Lung microvascular endothelial cell (primary cell): ENCODE data around the gene DPP10. TPM values are rescaled to one million over a fixed set of nuclear protein-coding genes. Genes with fewer than 3 reads are reported as not detected.
"Not testable (repeated sequence)": the region's sequence is repeated elsewhere in the genome, so short reads cannot be mapped to it uniquely, and the experiment has no call there.

Source experiments
- DNase-seq, 2 donors: peaks; one replicate each; pipeline versions ENCODE4 v3.0.0 to v3.0.0-alpha.2; 2010; ENCODE audit warnings: low read depth in 2 of 2
- total RNA-seq: library from RNA; depleted of rRNA; stranded (reverse); fragments of >200 nt; gene quantifications from 2 replicates; pipeline ENCODE4 v1.2.1, GENCODE V29; 2014

Gene DPP10
- not detected in 2 replicates for total RNA-seq

DNA sequence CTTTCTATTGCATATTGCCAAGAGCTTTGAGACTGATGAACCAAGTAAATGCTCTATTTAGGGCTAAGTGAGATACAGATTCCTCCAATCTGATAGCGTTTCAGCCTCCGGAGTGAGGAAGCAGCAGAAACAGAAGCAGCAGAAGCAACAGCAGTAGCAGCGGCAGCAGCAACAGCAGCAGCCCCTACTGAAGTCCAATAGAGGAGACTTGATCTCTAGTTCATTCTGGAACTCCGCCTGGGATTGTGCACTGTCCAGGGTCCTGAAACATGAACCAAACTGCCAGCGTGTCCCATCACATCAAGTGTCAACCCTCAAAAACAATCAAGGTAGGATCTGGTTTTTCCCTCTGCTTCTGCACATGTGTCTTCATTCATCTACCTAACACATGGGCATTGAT, at the start of gene DPP10:
DPP10 (plus strand) TSS at position 132 of the 400 bp plus-strand sequence.
- peak; percentile 0 to 9 for DNase-seq

DNA sequence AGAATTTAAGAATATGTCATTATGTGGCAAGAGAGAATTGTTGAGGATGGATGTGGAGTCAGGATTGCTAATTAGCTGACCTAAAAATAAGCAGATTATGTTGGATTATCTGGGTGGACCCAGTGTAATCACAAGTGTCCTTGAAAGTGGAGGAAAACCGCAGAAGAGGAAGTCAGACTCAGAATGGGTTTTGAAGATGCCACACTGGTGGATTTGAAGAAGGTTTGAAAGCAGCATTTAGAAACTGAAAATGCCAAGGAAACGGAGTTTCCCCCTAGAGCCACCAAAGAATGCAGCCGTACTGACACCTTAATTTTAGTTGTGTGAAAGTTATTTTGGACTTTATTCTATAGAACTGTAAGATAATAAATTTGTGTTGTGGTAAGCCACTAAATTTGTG, 41.6 kb upstream of the DPP10 start:
- no peak for DNase-seq

DNA sequence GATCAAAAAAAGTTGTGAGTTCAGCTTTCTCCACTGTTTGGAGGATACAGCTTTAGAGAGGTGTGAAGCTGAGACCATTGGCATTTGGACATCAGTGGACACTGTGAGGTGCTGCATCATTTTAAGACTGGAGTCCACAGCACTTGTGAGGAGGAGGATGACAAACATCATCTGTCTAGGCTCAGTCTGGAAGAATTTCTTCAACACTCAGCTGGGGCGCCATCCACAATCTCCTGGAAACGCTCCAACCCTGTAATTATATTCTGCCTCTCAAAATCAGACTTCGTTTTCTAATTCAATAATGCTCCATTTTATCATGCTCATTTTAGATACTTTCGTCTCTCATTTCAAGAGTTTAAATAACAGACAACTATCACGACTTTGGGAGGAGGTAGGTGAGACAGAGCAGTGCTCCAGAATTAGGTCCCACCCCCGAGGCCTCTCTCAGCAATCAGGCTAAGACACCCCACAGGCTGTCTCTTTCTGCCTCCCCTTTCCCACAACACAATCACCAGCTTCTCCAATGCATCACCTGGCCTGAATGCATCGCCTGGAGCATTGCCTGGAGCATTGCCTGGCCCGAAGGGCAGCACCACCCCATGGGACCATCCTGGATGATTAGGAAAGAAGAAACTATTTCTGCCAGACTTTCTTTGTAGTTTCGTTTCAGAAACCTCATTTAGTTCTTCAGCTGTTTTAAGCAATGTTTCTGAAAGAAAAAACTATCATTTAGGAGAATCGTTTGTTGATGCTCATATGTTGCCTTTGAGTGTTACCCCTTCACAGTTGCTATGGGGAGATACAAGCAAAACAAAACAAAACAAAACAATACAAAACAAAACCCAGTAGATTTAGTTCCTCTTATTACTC, 37.0 kb upstream of the DPP10 start:
- no peak for DNase-seq

DNA sequence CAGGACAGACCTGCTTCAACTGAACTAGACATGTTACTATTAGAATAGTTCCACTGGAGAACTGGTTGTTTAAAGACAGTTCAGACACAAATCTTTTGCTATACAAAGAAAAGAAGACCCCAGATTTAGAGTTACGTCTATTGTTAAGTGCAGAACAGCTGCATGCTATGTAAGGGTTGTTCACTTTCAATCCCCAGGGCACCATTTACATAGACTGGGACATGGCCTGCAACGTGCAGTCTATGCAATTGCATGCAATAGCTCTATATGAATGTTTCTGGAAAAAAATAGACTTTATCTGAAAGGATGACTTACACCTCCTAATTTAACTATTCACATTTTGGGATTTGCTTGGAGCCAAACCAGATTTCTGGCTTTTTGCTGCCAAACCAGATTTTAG, 36.1 kb upstream of the DPP10 start:
- DNase-seq = no peak

DNA sequence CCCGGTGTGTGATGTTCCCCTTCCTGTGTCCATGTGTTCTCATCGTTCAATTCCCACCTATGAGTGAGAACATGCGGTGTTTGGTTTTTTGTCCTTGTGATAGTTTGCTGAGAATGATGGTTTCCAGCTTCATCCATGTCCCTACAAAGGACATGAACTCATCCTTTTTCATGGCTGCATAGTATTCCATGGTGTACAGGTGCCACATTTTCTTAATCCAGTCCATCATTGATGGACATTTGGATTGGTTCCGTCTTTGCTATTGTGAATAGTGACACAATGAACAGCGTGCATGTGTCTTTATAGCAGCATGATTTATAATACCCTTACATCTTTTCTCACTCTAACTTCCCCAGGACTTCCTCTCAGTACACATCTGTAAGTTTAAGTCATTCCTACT, 35.1 kb upstream of the DPP10 start:
- not testable (repeated sequence) for DNase-seq

DNA sequence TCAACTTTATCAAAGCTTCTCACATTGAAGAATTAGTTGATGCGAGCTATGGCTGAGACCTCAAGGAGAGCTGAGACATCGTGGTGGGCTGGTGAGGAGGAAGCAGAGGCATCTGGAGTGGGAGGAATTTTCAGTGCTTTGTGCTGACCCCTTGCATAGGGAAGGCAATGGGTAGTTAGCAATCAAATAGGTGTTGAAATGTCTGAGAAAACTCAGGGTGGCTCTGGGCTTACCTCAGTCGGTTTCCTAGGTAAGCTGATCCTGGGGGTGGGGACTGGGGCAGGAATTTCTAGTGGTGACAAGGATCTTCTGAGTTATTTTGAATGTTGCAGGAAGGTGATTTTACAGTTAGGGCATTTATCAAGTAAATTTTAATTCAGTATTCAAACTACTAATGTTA, 20.7 kb upstream of the DPP10 start:
- DNase-seq = no peak

DNA sequence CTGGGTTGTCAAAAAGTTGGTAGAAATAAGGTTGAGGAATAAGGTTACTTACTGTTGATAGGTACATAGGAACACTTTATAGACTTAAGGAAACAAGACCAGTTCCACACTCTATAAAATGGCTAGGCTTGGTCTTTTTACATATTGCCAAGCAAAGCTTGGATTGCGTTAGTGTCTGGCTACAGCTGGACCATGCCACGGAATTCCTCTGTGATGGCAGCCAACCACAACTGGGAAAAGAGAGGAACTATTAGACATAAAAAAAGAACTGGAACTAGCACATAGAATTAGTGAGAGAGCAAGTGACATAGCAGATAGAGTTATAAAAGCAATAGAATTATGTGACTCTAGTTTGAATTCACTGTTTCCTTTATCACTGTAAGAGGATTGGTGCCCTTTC, 17.7 kb upstream of the DPP10 start:
- no peak for DNase-seq

DNA sequence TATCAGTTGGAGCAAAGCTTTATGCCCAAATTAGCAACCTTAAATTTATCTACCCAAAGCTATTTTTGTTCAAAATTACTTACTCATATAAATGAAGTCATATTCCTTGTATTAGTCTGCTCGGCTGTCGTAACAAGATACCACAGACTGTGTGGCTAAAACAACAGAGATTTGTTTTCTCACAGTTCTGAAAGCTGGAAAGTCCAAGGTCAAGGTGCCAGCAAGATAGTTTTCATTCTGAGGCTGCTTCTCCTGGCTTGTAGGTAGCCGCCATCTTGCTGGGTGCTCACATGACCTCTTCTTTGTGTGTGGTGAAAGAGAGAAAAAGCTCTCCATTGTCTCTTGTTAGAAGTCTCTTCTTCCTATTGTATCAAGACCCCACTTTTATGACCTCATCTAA, 15.7 kb upstream of the DPP10 start:
- no peak for DNase-seq

DNA sequence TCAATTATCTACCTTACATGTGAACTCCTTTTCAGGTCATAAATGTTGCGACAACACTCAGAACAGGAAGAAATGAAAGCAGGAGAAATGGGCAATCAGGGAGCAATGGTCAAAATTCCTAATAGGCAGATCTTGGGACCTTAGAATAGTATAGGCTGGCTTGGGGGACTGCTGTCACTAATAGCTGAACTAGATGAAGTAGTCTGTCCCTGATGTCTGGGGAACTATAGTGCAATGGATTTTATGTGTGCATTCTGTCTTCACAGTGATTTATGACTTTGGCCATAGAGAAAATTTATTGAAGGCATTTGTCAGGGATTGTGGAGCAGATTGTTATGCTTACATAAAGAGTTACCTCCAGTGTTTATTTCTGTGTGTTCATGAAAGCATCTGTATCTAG, 6.1 kb upstream of the DPP10 start:
- DNase-seq = no peak

DNA sequence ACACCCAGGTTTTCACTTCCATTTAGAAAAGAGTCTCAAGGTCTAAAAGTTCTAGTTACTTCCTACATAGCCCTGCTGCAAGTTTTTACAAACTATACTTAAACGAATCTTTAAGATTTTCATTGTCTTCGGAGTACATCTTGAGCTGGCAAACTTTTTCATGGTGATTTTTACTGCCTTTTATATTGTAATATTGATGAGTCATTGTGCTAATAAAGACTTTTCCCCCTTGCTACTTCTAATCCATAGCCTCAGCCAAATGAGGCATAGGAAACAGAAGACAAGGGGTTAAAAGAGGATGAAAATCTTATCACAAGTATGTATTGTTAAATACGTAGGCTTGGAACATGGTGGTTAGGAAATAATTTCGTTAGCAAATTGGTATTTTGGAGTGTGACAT, 4.1 kb downstream of the DPP10 start:
- DNase-seq = no peak

DNA sequence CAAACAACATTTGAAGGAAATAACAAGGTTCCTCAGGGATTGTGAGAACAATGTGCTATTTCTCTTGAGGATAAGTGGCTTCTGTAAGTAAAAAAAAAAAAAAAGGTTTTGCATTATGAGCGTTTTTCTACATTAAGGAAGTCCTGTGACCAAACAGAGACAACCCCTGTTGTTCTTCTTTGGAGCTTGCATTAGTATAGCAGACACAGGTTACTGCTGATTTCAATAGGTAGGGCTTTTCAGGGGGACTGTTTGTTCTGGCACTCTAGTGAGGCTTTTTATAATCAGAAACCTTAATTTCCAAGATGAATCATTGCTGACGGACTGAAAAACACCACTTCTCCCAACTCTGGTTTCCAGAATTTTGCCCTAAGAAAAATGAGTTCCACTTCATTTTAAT, 8.2 kb downstream of the DPP10 start:
- DNase-seq = no peak

DNA sequence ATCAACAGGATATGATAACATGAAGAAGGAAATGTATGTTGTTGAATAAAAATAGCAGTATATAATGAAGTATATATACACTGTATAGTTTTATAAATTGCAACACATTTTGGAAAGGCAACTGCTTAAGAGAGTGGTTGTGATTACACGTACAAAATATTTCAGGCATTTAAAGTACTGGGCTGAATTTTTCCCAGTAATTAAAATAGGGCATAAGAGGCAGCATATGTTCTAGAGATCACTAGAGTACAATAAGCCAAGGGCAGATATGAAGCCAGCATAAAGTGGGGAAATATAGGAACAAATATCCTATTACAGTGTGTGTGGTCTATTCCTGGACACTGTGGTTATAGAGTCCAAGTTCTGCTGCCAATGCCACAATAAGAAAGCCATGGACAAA, 14.1 kb downstream of the DPP10 start:
- DNase-seq = no peak

DNA sequence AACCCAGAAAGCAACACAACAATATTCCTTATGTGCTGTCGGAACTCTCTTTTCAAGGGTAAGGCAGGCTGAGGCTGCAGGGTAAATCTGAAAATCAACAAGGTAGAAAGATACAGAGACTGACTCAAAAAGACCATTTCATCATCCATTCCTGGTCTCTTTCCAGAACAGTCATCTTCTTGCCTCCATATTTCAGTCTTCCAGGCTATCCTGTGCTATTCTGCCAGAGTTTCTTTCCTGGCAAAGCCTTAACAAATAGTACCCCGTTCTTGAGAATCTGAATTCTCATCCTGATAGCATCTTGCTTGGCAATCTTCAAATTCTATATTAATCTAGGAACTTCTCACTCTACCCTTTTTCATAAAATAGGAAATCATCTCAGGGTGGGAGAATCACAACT, 15.5 kb downstream of the DPP10 start:
- DNase-seq = no peak

DNA sequence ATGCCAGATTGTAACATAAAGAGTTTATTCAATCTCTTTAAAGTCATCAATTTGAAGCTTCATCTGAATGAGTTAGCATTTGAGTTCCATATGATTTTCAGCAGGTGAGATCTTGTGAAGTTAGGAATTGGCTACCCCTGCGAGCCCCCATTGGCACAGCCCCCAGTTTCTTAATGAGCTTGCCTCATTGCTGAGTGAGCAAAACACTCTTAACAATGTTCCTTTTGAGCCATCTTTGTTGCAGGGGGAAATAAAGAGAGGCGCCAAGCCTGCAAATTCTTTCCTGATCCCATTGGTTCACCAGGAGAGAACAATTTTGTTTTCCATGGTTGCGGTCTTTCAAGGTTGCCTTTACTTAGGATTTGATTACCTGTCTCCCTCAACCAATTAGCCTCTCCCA, 18.7 kb downstream of the DPP10 start:
- DNase-seq = no peak

DNA sequence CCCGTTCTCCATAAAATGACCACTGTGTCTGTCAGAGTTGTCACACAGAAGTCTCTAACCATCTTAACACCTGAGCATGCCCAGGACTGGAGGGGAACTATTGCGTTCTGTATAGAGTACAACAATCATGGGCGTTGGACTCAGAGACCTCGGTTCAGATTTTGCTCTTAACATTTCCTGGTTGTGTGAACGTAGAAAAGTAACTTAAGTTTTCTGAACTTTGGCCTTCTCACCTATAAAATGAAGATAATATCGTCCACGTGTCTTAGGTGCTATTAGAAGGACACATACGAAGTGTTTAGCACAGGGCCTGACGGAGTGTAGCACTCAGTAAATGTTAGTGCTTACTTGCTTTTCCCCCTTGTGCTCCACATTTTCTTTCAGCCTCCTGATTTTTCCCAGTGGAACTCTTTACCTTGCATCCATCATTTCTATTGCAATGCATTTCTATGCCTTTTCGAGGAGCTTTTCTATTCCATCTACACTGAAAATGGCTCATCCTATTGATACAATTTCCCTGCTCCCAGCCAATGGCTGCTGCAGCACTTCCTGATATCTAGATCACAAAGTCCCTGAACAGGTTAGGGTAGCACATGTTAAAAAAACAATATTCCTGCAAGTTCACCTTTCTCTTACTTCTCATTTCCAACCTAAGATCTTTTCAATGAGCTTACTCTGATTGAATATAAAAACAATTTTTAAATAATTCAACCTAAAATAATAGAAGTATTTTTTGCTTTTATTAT, 22.7 kb downstream of the DPP10 start:
- no peak for DNase-seq

DNA sequence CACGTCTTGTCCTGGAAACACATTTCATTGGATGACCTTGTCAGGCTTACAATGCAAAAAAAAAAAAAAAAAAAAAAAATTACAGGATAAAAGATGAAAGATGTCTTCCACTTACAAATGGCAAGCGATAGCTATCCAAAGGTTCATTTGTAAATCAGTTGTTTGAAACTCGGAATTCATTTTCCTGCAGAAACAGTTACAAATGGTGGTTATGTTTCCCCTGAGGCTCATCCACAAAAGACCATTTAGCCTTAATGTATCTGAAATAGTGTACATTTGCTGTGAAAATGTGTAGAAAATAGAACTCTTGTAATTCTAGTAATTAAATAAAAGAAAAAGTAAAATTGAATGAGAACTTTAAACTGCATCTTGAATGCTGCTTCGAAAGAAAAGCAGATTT, 25.9 kb downstream of the DPP10 start:
- DNase-seq = no peak

DNA sequence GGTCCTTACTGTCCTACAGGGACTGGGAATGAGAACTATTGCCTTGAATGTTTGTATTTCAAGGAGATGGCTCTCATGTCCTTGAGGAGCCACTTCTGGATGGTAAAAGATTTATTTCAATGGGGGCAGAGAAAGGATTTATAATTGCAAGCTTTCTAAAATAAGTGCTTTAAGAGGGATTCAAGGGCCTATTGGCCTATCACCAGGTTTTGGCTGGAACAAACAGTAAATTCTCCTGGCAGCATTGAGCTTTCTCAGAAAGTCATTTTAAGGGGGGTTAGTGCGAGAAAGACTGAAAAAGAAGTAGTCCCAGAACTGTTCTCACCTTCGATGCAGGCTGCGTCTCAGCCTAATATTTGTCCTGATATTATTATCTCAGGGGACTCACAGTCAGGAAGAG, 29.8 kb downstream of the DPP10 start:
- DNase-seq = no peak

DNA sequence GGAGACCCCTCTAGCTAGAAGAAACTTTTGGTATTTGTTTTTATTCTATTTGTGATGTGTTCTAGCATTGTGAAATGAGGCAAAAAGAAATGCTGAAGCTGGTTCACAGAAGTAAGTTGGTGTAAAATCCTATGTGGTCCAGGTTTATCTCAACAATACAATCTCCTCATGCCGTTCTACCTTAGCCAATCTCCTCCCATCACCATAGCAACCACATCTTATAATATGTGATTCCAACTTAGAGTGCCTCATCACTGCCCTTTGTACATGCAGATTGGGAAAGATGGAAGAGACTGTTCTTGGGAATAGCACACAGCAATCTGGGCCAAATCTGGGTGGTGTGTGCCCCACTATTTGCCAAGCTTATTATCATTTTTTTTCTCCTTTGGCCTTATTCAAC, 30.3 kb downstream of the DPP10 start:
- DNase-seq = no peak

DNA sequence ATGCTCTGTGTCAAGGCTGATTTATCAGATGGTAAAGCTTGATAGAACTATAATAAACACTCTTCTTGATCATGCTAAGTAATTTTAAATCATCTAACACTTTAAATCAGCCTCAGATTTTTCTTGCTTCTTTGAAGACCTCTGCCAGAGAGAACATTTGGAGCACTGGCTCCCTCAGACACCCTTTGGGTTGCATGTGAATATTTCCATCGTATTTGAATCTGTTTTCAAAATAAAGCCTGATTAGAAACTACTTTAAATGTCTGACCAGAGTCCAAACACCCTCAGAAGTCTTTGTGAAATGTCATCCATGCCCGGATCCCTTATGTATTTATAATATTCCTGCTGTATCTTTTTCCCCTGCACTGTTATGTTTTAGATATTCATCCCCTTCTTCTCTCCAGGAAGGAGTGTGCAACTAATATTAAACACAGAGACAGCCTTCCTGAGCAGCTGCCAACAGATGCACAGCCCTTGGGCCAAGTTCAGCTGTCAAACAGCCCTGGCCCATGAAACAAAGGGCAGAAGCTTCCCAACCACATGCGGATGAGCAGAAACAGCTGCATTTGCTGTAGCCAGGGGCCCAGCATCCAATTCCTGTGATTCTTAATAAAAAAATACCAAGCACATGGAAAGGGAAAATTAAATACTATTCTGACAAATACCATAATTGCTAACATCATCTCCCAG, 46.5 kb downstream of the DPP10 start:
- DNase-seq = no peak

DNA sequence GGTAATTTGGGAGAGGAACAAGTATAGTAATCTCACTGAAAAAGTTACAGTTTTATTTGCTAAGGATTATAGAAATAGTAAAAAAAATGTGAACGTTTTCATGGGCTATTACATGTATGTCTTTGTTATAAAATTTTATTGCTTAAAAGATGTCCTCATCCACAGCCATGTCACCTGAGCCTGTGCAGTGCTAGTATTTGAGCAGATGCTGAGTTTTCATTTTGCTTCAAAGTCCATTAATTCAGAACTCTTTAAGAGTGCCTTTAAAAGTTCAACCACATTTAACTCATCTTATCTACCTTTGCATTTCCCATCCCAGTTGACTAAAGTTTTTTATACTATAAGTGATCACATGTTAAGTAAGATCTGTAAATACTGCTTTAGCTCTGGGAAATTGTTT, 52.6 kb downstream of the DPP10 start:
- no peak for DNase-seq

DNA sequence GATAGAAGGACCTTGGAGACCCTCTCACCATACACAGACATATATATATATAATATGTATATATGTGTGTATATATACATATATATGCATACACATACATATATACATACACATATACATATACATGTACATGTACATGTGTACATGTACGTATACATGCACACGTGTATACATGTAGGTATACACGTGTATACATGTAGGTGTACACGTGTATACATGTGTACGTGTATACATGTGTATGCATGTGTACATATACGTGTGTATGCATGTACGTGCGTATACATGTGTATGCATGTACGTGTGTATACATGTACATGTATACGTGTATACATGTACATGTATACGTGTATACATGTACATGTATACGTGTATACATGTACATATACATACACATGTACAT, 54.5 kb downstream of the DPP10 start:
- no peak for DNase-seq

DNA sequence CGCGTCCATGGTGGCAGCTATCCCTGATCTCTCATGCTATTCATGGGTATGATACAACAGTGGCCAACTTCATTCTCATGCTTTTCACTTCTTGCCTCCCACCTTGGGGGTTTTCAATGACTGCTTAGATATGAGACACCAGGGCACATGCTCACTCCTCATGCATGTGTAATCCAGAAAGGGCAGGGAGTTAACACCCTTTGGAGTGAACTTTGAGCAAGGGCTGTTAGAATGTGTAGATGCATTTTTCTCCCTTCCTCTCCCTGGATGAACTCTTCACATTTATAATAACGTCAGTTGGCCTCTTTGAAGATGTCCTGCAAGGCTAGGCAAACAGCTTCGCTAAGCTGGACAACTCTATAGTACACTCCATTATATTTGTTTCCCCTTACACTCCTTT, 56.7 kb downstream of the DPP10 start:
- no peak for DNase-seq

DNA sequence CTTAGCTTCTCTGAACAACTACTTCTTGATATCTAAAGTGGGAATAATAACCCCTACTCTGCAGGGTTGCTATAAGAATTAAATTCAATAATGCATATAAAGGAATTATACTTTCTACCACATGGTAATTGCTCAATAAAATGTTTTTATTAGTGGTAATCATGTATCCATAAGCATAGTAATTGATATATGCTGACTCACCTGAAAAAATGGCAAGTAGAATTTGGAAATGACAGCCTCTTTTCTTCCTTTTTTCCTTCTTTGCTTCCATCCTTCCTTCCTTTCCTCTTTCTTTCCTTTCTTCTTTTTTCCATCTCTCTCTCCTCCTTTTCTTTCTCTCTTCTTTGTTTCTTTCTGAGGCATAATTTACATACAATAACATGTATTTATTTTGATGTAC, 65.3 kb downstream of the DPP10 start:
- no peak for DNase-seq
